ENCODE data around the gene ABR.
"Not testable (repeated sequence)": the region's sequence is repeated elsewhere in the genome, so short reads cannot be mapped to it uniquely, and the experiment has no call there.

The ABR gene

GRCh38 chr17:1049446-1050225, 130.1 kb downstream of the ABR start:
- no peak for TF ChIP-seq CTCF (IDR thresholded peaks at IDR 0.05; ENCODE audit: control insufficient read depth, extremely low read depth, insufficient read depth)
- DNase-seq (ENCODE audit: low read depth), result no peak
- no peak overlapping the region for H3K4me3 ChIP-seq (ENCODE audit: low read depth, low read length)

- H3K4me3 ChIP-seq (ENCODE audit: low read depth, low read length); DNase-seq (ENCODE audit: low read depth): not testable (repeated sequence)
Observed at GRCh38 chr17:1048516-1049115, 131.2 kb downstream of the ABR start.

GRCh38 chr17:1047879-1048470, 131.8 kb downstream of the ABR start:
- no peak for TF ChIP-seq CTCF (IDR thresholded peaks at IDR 0.05; ENCODE audit: control insufficient read depth, extremely low read depth, insufficient read depth)
- DNase-seq (ENCODE audit: low read depth), result no peak
- H3K4me3 ChIP-seq (ENCODE audit: low read depth, low read length), result no peak overlapping the region

GRCh38 chr17:1047177-1047878, 132.5 kb downstream of the ABR start:
- TF ChIP-seq CTCF (IDR thresholded peaks at IDR 0.05; ENCODE audit: control insufficient read depth, extremely low read depth, insufficient read depth), result no peak
- no peak overlapping the region for H3K4me3 ChIP-seq (ENCODE audit: low read depth, low read length)
- no peak for DNase-seq (ENCODE audit: low read depth)

GRCh38 chr17:1045456-1045855, 134.3 kb downstream of the ABR start:
- DNase-seq (ENCODE audit: low read depth), result no peak
- no peak overlapping the region for H3K4me3 ChIP-seq (ENCODE audit: low read depth, low read length)
- no peak for TF ChIP-seq CTCF (IDR thresholded peaks at IDR 0.05; ENCODE audit: control insufficient read depth, extremely low read depth, insufficient read depth)

GRCh38 chr17:1044387-1045009, 135.3 kb downstream of the ABR start:
- not testable (repeated sequence) for DNase-seq (ENCODE audit: low read depth); H3K4me3 ChIP-seq (ENCODE audit: low read depth, low read length)

- TF ChIP-seq CTCF (IDR thresholded peaks at IDR 0.05; ENCODE audit: control insufficient read depth, extremely low read depth, insufficient read depth), result no peak
- DNase-seq (ENCODE audit: low read depth), result no peak
- no peak overlapping the region for H3K4me3 ChIP-seq (ENCODE audit: low read depth, low read length)
Observed at GRCh38 chr17:1043601-1044251, 136.1 kb downstream of the ABR start.

All from LNCaP clone FGC (cell line).